NB4 (cell line): ENCODE data around the gene SYT2.
"Not testable (repeated sequence)": the region's sequence is repeated elsewhere in the genome, so short reads cannot be mapped to it uniquely, and the experiment has no call there.

Experiments
- DNase-seq: peaks from one replicate; pipeline ENCODE4 v3.0.0; 2010; ENCODE audit warnings: low read depth
- H3K4me3 ChIP-seq: one replicate; pipeline ENCODE4 v1.5.1; 2011; ENCODE audit warnings: mild to moderate bottlenecking, low read depth, low read length, moderate library complexity
- MAX ChIP-seq: IDR thresholded peaks from 2 replicates; pipeline ENCODE4 v1.6.1; 2011; ENCODE audit warnings: low read depth, low read length
- MYC ChIP-seq: IDR thresholded peaks from 2 replicates; pipeline ENCODE4 v1.6.1; 2011; ENCODE audit warnings: low read depth, low read length
- POLR2A ChIP-seq: IDR thresholded peaks from 2 replicates; pipeline ENCODE4 v1.6.1; 2011; ENCODE audit warnings: mild to moderate bottlenecking; ENCODE audit not compliant: insufficient read length; ENCODE audit errors: extremely low read depth
- TF ChIP-seq, protein P1 (sequence below): IDR thresholded peaks from one replicate; pipeline ENCODE4 v1.5.1; 2012; ENCODE audit warnings: low read depth, low read length

Gene SYT2

GRCh38 chr1:202547215-202547614 lies 163.0 kb downstream of the SYT2 start:
- DNase-seq: no peak
- H3K4me3 ChIP-seq: no peak overlapping the region
- TF ChIP-seq POLR2A (no peak), MAX (no peak), MYC (no peak)
- TF ChIP-seq, protein P1, sequence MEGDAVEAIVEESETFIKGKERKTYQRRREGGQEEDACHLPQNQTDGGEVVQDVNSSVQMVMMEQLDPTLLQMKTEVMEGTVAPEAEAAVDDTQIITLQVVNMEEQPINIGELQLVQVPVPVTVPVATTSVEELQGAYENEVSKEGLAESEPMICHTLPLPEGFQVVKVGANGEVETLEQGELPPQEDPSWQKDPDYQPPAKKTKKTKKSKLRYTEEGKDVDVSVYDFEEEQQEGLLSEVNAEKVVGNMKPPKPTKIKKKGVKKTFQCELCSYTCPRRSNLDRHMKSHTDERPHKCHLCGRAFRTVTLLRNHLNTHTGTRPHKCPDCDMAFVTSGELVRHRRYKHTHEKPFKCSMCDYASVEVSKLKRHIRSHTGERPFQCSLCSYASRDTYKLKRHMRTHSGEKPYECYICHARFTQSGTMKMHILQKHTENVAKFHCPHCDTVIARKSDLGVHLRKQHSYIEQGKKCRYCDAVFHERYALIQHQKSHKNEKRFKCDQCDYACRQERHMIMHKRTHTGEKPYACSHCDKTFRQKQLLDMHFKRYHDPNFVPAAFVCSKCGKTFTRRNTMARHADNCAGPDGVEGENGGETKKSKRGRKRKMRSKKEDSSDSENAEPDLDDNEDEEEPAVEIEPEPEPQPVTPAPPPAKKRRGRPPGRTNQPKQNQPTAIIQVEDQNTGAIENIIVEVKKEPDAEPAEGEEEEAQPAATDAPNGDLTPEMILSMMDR: no peak

DNA sequence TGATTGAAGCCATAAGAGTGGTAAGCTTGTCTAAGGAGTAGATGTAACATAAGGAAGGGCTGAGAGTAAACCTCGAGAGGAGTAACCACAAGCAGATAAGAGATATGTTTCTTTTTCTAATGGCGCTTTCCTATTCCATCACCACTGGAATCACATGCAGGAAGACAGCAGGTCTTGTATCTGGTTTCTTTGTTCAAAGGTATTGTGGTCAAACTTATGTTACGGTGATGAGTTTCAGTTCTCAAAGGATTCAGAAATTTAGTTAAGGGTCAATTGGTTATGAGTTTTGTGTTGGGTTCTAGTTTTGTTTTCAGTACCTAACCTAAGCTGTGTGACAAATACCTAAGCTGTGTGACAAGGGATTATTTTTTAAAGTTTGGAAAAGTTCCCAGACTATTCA lies 163.5 kb downstream of the SYT2 start:
- H3K4me3 ChIP-seq: not testable (repeated sequence)

DNA sequence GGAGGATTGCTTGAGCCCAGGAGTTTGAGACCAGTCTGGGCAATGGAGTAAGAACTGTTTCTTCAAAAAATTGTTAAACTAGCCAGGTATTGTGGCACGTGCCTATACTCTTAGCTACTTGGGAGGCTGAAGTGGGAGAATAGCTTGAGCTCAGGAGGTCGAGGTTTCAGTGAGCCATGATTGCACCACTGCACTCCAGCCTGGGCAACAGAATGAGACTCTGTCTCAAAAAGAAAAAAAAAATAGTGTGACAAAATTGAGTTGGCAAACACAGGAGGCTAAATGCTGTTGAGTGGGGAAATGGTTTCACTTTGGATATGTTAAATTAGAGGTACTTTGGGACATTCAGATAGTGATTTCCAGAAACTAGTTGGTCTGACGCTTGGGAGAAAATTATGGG lies 163.9 kb downstream of the SYT2 start:
- DNase-seq, H3K4me3 ChIP-seq: not testable (repeated sequence)

More for the DNA sequence above, 163.5 kb downstream of the SYT2 start:
- not testable (repeated sequence) for DNase-seq

- H3K4me3 ChIP-seq, DNase-seq: not testable (repeated sequence)
Observed at GRCh38 chr1:202545647-202546303, 164.5 kb downstream of the SYT2 start.

DNA sequence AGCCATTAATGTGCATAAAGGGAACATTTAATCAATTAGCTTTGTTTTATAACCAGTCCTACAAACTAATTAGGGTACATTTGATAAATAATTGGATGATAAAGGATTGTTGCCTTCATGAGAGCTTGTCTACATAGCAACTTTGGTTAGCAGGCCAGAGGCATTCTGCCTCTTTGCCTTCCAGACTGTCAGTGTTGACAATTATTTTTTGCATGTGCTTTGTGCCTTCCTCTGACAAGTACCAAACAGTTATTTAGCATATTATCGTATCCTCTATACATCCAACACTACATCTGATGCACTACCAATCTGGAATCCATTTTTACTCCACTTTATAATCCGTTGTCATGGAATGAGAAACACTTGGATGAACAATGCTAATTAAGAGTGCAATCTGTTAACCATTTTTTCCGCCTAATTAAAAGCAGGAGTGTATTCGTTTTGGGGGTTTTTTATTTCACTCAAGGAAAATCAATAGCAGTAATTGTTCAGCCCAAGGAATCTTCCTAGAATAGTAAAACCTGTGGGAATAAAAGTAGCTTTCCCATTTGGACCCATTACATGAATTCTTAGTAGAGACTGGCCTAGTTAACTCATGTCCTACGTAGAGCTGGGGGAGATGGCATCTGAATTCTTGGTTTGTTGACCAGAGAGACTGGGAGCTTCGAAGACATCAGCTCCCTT lies 165.3 kb downstream of the SYT2 start:
- H3K4me3 ChIP-seq, DNase-seq: not testable (repeated sequence)

- DNase-seq, H3K4me3 ChIP-seq: not testable (repeated sequence)
Observed at GRCh38 chr1:202543537-202543936, 166.7 kb downstream of the SYT2 start.

DNA sequence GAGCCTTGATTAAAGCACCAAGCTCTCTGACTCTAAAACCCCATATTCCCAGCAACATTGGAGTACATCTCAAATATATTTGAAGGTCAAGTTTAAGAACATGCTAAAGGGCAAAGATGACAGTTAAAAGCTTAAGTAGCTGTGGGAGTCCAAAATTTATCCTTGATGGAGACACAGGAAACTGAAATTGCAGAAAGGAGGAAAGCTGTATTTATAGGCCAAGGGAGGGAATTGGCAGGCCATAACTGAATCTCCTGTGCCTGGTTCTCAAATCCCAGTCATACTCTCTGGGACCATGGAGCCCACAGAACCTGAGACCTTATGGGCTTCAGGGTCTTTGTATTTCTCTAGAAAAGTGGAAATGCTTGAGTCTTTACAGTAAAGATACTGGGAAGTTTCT lies 167.8 kb downstream of the SYT2 start:
- not testable (repeated sequence) for H3K4me3 ChIP-seq, DNase-seq

GRCh38 chr1:202540858-202541257 lies 169.4 kb downstream of the SYT2 start:
- DNase-seq, H3K4me3 ChIP-seq: not testable (repeated sequence)
